ENCODE data around the gene GAB2.

DNA sequence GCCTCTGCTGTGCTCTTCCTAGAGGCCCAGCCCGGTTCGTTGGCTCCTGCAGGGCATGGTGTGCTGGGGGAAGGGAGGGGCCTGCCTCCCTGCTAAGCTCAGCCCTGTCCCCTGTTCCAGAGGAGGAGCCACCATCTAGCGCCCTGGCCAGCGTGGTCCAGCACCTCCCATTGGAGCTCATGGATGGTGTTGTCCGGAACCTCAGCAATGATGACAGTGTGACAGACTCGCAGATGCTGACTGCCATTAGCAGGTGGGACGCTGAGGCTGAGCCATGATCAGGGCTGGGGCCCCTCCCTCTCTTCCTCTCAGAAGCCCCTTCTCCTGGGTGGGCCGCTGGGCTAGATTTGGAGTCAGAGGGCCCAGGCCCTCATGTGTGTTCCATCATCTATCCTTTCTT is 219.8 kb downstream of the GAB2 start:
- TF ChIP-seq, protein P1, sequence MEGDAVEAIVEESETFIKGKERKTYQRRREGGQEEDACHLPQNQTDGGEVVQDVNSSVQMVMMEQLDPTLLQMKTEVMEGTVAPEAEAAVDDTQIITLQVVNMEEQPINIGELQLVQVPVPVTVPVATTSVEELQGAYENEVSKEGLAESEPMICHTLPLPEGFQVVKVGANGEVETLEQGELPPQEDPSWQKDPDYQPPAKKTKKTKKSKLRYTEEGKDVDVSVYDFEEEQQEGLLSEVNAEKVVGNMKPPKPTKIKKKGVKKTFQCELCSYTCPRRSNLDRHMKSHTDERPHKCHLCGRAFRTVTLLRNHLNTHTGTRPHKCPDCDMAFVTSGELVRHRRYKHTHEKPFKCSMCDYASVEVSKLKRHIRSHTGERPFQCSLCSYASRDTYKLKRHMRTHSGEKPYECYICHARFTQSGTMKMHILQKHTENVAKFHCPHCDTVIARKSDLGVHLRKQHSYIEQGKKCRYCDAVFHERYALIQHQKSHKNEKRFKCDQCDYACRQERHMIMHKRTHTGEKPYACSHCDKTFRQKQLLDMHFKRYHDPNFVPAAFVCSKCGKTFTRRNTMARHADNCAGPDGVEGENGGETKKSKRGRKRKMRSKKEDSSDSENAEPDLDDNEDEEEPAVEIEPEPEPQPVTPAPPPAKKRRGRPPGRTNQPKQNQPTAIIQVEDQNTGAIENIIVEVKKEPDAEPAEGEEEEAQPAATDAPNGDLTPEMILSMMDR (IDR thresholded peaks at IDR 0.05; ENCODE audit: low read length): no peak
- TF ChIP-seq EZH2 (IDR thresholded peaks at IDR 0.05; ENCODE audit: borderline replicate concordance, low read length): no peak
